Osteocyte (in vitro differentiated cells): ENCODE results near the gene ENOX1. TPM values are rescaled to one million over a fixed set of nuclear protein-coding genes. Genes with fewer than 3 reads are reported as not detected.

Experiments
- DNase-seq: peaks from one replicate; pipeline ENCODE4 v3.0.0; 2021; ENCODE audit warnings: mixed read lengths; ENCODE audit not compliant: unreplicated experiment; ENCODE audit errors: extremely low spot score
- H3K27ac Mint-ChIP-seq: one replicate; pipeline ENCODE4 v1.8.0; 2021; ENCODE audit warnings: mild to moderate bottlenecking, mixed read lengths; ENCODE audit not compliant: unreplicated experiment
- H3K27me3 Mint-ChIP-seq: one replicate; pipeline ENCODE4 v1.8.0; 2021; ENCODE audit warnings: mixed read lengths; ENCODE audit not compliant: unreplicated experiment
- H3K36me3 Mint-ChIP-seq: one replicate; pipeline ENCODE4 v1.8.0; 2021; ENCODE audit warnings: mixed read lengths; ENCODE audit not compliant: unreplicated experiment
- H3K4me1 Mint-ChIP-seq: one replicate; pipeline ENCODE4 v1.8.0; 2021; ENCODE audit warnings: mixed read lengths; ENCODE audit not compliant: unreplicated experiment
- H3K4me3 Mint-ChIP-seq: one replicate; pipeline ENCODE4 v1.8.0; 2021; ENCODE audit warnings: mild to moderate bottlenecking, moderate library complexity, mixed read lengths; ENCODE audit not compliant: unreplicated experiment
- H3K9me3 Mint-ChIP-seq: one replicate; pipeline ENCODE4 v1.8.0; 2021; ENCODE audit warnings: mixed read lengths; ENCODE audit not compliant: unreplicated experiment
- total RNA-seq: library from RNA; stranded (reverse); gene quantifications from 2 replicates; pipeline ENCODE4 v1.2.1, GENCODE V29; 2021
- TF ChIP-seq, protein P1 (sequence below): fragments of 200-600 bp; sonication (generic); IDR thresholded peaks from 2 replicates; pipeline ENCODE4 v1.5.0; 2021; ENCODE audit warnings: antibody characterized with exemption, mild to moderate bottlenecking, moderate library complexity

ENOX1 gene
- total RNA-seq, 1 donor from 2014 or later: 5.9 TPM

DNA sequence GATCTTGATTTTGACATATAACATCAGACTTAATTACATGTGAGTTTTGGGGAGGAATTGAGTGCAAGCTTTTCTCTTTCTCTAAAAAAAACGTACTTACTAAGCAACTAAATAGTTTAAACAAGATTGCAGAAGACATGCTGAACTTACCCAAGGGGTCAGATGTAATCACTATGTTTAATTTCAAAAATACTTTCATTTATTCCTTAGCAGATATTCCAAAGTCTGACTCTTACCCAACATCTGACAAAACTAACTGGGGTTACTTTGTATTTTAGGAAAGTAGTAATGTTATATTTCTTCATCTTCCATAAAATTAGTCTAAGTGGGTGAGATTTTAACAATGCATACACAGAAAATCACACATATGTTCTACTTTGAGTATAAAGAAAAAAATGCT lies 493.2 kb downstream of the ENOX1 start:
- Mint-ChIP-seq H3K9me3 (no peaks in the 10 kb centered on the region), H3K4me3 (no peak overlapping the region), H3K27me3 (no peaks in the 10 kb centered on the region), H3K27ac (no peak overlapping the region), H3K4me1 (peaks cover 24% of the 10 kb centered on the region), H3K36me3 (peaks cover 6% of the 10 kb centered on the region)
- TF ChIP-seq, protein P1, sequence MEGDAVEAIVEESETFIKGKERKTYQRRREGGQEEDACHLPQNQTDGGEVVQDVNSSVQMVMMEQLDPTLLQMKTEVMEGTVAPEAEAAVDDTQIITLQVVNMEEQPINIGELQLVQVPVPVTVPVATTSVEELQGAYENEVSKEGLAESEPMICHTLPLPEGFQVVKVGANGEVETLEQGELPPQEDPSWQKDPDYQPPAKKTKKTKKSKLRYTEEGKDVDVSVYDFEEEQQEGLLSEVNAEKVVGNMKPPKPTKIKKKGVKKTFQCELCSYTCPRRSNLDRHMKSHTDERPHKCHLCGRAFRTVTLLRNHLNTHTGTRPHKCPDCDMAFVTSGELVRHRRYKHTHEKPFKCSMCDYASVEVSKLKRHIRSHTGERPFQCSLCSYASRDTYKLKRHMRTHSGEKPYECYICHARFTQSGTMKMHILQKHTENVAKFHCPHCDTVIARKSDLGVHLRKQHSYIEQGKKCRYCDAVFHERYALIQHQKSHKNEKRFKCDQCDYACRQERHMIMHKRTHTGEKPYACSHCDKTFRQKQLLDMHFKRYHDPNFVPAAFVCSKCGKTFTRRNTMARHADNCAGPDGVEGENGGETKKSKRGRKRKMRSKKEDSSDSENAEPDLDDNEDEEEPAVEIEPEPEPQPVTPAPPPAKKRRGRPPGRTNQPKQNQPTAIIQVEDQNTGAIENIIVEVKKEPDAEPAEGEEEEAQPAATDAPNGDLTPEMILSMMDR: no peak
- no peak for DNase-seq

DNA sequence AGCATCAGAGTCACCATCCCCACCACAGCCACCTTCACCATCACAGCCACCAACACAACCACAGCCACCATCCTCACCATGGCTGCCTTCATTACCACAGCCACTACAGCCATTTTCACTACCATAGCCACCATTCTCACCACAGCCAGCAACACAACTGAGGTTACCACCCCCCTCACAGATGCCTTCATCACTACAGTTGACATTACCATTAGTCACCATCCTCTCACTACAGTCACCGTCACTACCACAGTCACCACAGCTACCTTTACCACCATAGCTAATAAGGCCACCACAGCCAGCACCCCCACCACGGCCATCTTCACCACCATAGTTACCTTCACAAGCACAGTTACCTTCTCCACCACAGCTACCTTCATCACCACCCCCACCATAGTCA lies 493.8 kb downstream of the ENOX1 start:
- peaks cover 4% of the 10 kb centered on the region for H3K36me3 Mint-ChIP-seq
- no peak overlapping the region for H3K4me3 Mint-ChIP-seq
- H3K9me3 Mint-ChIP-seq: no peaks in the 10 kb centered on the region
- TF ChIP-seq, protein P1: no peak
- H3K4me1 Mint-ChIP-seq: peaks cover 19% of the 10 kb centered on the region
- H3K27ac Mint-ChIP-seq: no peak overlapping the region
- no peaks in the 10 kb centered on the region for H3K27me3 Mint-ChIP-seq
- no peak for DNase-seq

DNA sequence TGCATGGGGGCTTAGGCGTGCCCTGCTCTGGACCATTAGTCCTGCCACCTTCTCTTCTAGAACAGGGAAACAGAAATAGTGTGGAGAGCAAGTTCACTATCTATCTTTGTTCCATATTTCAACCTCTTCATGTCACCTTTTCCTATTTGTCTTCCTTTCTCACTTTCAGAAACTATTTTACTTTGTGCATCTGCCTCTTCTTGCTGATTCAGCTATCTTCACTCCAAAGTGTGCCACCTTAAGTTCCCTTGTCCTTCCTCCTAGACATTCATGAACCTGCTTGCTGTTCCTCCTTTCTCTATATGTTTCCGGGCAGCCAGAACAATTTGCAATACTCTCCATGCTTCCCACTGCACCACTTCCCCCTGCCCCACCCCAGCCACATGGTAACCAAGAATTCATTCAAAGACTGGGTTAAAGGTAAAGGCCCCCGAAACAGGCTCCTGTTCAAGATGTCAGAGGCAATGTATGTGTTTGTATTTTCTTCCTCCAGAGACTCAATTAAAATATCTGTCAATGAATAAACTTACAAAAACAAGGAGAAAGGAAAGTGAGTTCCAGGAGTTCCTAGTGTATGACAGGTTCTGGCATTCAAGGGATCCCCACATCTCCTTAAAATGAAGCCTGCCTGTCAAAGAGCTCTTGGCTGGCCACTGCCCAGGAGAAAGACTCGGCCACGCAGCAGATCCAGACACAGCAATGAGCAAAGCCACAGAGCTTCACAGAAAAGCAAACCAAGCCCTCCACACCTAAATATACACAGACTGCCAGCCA lies 495.3 kb downstream of the ENOX1 start:
- Mint-ChIP-seq H3K4me1 (peaks cover 13% of the 10 kb centered on the region), H3K27me3 (no peaks in the 10 kb centered on the region), H3K27ac (no peak overlapping the region), H3K9me3 (no peaks in the 10 kb centered on the region), H3K4me3 (no peak overlapping the region), H3K36me3 (no peaks in the 10 kb centered on the region)
- no peak for DNase-seq
- TF ChIP-seq, protein P1: no peak

DNA sequence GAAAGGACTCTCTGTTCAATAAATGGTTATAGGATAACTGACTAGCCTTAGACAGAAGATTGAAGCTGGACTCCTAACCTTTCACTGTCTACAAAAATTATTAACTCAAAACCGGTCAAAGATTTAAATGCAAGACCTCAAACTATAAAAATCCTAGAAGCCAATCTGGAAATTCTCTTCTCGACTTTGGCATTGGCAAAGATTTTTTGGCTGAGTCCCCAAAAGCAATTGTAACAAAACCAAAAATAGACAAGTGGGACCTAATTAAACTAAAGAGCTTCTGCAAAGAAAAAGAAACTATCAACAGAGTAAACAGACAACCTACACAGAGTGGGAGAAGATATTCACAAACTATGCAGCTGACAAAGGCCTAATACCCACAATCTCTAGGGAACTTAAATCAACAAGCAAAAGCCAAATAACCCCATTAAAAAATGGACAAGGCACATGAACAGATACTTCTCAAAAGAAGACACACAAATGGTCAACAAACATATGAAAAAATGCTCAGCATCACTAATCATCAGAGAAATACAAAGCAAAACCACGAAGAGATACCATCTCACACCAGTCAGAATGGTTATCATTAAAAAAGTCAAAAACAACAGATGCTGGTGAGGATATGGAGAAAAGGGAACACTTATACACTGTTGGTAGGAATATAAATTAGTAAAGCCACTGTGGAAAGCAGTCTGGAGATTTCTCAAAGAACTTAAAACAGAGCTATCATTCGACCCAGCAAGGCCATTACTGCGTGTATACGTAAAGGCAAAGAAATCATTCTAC lies 497.1 kb downstream of the ENOX1 start:
- Mint-ChIP-seq H3K27me3 (no peaks in the 10 kb centered on the region), H3K4me1 (peaks cover 23% of the 10 kb centered on the region), H3K36me3 (no peaks in the 10 kb centered on the region), H3K27ac (no peak overlapping the region), H3K9me3 (no peaks in the 10 kb centered on the region), H3K4me3 (no peak overlapping the region)
- no peak for DNase-seq
- TF ChIP-seq, protein P1: no peak

DNA sequence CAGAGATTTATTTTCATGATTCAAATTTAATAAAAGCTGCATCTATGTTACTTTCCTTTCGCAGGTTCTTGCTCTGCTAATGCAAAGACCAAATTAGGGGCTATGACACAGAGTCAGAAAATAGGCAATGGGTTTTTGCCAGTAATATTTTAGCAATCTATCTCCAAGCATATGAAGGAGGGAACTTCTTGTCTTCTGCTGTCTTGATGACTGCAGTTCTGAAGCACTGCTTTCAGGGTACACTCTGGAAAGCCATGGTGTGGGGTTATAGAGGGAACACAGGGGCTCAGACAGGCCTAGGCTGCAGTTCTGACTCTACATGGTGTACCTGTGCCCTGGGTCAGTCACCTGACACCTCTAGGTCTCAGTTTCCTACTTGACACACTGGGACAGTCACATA lies 500.0 kb downstream of the ENOX1 start:
- Mint-ChIP-seq H3K4me3 (no peak overlapping the region), H3K27ac (no peak overlapping the region), H3K9me3 (no peaks in the 10 kb centered on the region), H3K27me3 (no peaks in the 10 kb centered on the region), H3K36me3 (peaks cover under 1% of the 10 kb centered on the region), H3K4me1 (peaks cover 37% of the 10 kb centered on the region)
- no peak for DNase-seq
- TF ChIP-seq, protein P1: no peak
